Measurements from ENCODE around the gene RAB11FIP4. TPM values are rescaled to one million over a fixed set of nuclear protein-coding genes. Genes with fewer than 3 reads are reported as not detected.

The RAB11FIP4 gene
- total and polyA plus RNA-seq, 4 donors, result 5.2 to 19.1 (median 12.8) TPM

GRCh38 chr17:31586946-31587345 is 195.5 kb downstream of the RAB11FIP4 start:
- no peak overlapping the region for H3K4me3 ChIP-seq
- no peaks in the 10 kb centered on the region for H3K27me3 ChIP-seq (ENCODE audit: control insufficient read depth in 3 of 3, insufficient read depth in 3 of 3, low read length in 2 of 3)
- TF ChIP-seq CTCF (IDR thresholded peaks at IDR 0.05; ENCODE audit: control extremely low read depth, extremely low read depth), result no peak
- no peaks in the 10 kb centered on the region for H3K36me3 ChIP-seq (ENCODE audit: control insufficient read depth in 4 of 4, insufficient read depth in 4 of 4, low read length in 4 of 4)
- H3K9ac ChIP-seq (ENCODE audit: insufficient read depth in 1 of 2, low read length in 2 of 2), result no peak overlapping the region
- 51 to 55% methylated on average over 5 of the region's 5 CpGs for WGBS, 2 donors
- no peak for ATAC-seq (ENCODE audit: insufficient read depth, low FRiP score)
- H3K27ac ChIP-seq (ENCODE audit: low read depth in 1 of 2, low read length in 1 of 2), result no peak overlapping the region
- peaks cover 0 to 2% (median 0%) of the 10 kb centered on the region in 4 donors for H3K9me3 ChIP-seq (ENCODE audit: control insufficient read depth in 4 of 4, insufficient read depth in 3 of 4, low read length in 3 of 4)
- DNase-seq, result no peak
- peaks cover 0 to 6% (median 0%) of the 10 kb centered on the region in 5 donors for H3K4me1 ChIP-seq (ENCODE audit: control insufficient read depth in 5 of 5, insufficient read depth in 5 of 5, low read length in 5 of 5)

GRCh38 chr17:31587462-31587861 is 196.0 kb downstream of the RAB11FIP4 start:
- DNase-seq (no peak), ATAC-seq (ENCODE audit: insufficient read depth, low FRiP score) (no peak)
- Histone ChIP-seq H3K4me3 (no peak overlapping the region), H3K9me3 (ENCODE audit: control insufficient read depth in 4 of 4, insufficient read depth in 3 of 4, low read length in 3 of 4) (peaks cover 0 to 2% (median 0%) of the 10 kb centered on the region in 4 donors), H3K9ac (ENCODE audit: insufficient read depth in 1 of 2, low read length in 2 of 2) (no peak overlapping the region), H3K36me3 (ENCODE audit: control insufficient read depth in 4 of 4, insufficient read depth in 4 of 4, low read length in 4 of 4) (no peaks in the 10 kb centered on the region), H3K4me1 (ENCODE audit: control insufficient read depth in 5 of 5, insufficient read depth in 5 of 5, low read length in 5 of 5) (peaks cover 0 to 2% (median 0%) of the 10 kb centered on the region in 5 donors), H3K27me3 (ENCODE audit: control insufficient read depth in 3 of 3, insufficient read depth in 3 of 3, low read length in 2 of 3) (no peaks in the 10 kb centered on the region), H3K27ac (ENCODE audit: low read depth in 1 of 2, low read length in 1 of 2) (no peak overlapping the region)
- TF ChIP-seq CTCF (IDR thresholded peaks at IDR 0.05; ENCODE audit: control extremely low read depth, extremely low read depth), result no peak
- 81 to 87% methylated on average over 4 of the region's 4 CpGs for WGBS, 2 donors

Small RNA genes within 50 kb of the gene (small RNA-seq; reads per million reads assigned to genes)
- gene MIR193A (ENCODE audit: low replicate concordance) (0.98 reads per million, percentile 81 among the genes with 10 or more reads in this experiment), gene MIR4725 (ENCODE audit: low replicate concordance) (not detected), gene RN7SL45P (ENCODE audit: low replicate concordance) (not detected), gene RN7SL79P (ENCODE audit: low replicate concordance) (not detected), gene RNU6ATAC7P (ENCODE audit: low replicate concordance) (not detected)

Other genes starting within 250 kb of the RAB11FIP4 start
- gene OMG, start 94.4 kb upstream of the RAB11FIP4 start, total RNA-seq, result 10 to 100 TPM; 16.5 to 26.2 TPM
- gene OMG, start 94.4 kb upstream of the RAB11FIP4 start, polyA plus RNA-seq, result 10 to 100 TPM; 35.8 to 41.6 TPM
- 10 to 100 TPM in 1 of 2 donors, 1 to 10 TPM in 1; 8.1 to 28.2 TPM for gene EVI2B, start 77.6 kb upstream of the RAB11FIP4 start, total RNA-seq
- gene EVI2B, start 77.6 kb upstream of the RAB11FIP4 start, polyA plus RNA-seq, result 10 to 100 TPM; 27.7 to 86.9 TPM
- 10 to 100 TPM in 1 of 2 donors, 1 to 10 TPM in 1; 8.9 to 15.4 TPM for gene EVI2A, start 70.1 kb upstream of the RAB11FIP4 start, total RNA-seq
- gene EVI2A, start 70.1 kb upstream of the RAB11FIP4 start, polyA plus RNA-seq, result 10 to 100 TPM; 17.1 to 44.9 TPM

Measured in lung (tissue), 13 donors.